ENCODE measurements around the gene ZNF775.

GRCh38 chr7:150357270-150357669, 21.9 kb upstream of the ZNF775 start:
- TF ChIP-seq POU2F2 (IDR thresholded peaks at IDR 0.05; ENCODE audit: low read depth, low read length) = no peak
- no peak for TF ChIP-seq POLR2AphosphoS5 (IDR thresholded peaks at IDR 0.05; ENCODE audit: low read depth, low read length)
- no peak for TF ChIP-seq TAF1 (IDR thresholded peaks at IDR 0.05; ENCODE audit: low read depth, low read length)
- TF ChIP-seq POLR2A (IDR thresholded peaks at IDR 0.05; ENCODE audit: low read depth, low read length) = no peak

Measured in GM12891 (cell line).